Stimulated activated naive CD8-positive, alpha-beta T cell treated with anti-CD3 and anti-CD28 coated beads, Interleukin-15, Interleukin-2, amounts not matched to agents 100 ng/mL and 50 ng/mL, for 24 hours (primary cell): ENCODE measurements around the gene SURF1.
"Not testable (repeated sequence)": the region's sequence is repeated elsewhere in the genome, so short reads cannot be mapped to it uniquely, and the experiment has no call there.

Source experiments
- H3K27ac Mint-ChIP-seq: one replicate; pipeline ENCODE4 v1.8.0; 2021; ENCODE audit warnings: mild to moderate bottlenecking, mixed read lengths
- H3K27me3 Mint-ChIP-seq: one replicate; pipeline ENCODE4 v1.8.0; 2021; ENCODE audit warnings: mixed read lengths
- H3K36me3 Mint-ChIP-seq: one replicate; pipeline ENCODE4 v1.8.0; 2021; ENCODE audit warnings: low read depth, mixed read lengths
- H3K4me1 Mint-ChIP-seq: one replicate; pipeline ENCODE4 v1.8.0; 2021; ENCODE audit warnings: low read depth, mixed read lengths
- H3K4me3 Mint-ChIP-seq: one replicate; pipeline ENCODE4 v1.8.0; 2021; ENCODE audit warnings: mild to moderate bottlenecking, mixed read lengths
- H3K9me3 Mint-ChIP-seq: one replicate; pipeline ENCODE4 v1.8.0; 2021; ENCODE audit warnings: mixed read lengths

The SURF1 gene

DNA sequence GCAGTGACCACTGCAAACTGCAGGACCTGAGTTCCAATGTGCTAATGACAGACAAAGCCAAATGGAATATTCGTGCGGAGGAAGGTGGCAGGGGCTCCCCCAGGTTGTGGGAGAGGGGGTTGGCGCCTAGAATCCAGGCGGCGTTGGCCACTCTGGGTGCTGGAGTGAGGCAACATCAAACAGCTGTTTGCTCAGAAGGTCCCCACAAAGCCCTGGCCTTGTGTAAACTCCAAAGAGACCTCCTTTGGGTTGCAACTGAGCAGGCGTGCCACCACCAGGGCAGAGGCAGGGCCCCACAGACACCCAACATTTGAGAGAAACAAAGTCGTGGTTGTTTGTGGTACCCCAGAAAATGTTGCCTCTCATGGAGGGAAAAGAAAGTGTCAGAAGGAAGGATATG, 34.4 kb upstream of the SURF1 start:
- Mint-ChIP-seq H3K9me3 (no peaks in the 10 kb centered on the region), H3K27ac (no peak overlapping the region), H3K4me1 (no peaks in the 10 kb centered on the region), H3K27me3 (peaks cover 3% of the 10 kb centered on the region), H3K4me3 (no peak overlapping the region), H3K36me3 (no peaks in the 10 kb centered on the region)

DNA sequence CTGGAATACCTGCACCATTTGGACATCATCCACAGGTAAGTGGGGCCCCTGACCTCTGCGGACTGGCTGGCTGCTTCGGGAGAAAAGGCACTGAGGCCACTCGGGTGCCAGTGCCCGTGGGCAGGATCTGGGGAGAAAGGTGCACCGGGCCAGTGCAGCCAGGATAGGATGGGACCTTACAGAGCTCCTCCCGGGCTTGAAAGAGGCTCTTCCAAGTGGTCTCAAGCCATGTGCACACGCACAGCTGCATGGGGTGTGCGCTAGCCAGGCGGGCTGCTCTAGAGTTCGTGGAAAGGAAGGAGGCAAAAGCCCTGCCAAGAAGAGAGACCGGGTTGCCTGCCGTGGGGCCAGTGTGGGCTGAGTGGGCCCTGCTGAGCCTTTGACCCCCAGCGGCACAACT, 33.3 kb upstream of the SURF1 start:
- H3K27ac Mint-ChIP-seq: no peak overlapping the region
- no peaks in the 10 kb centered on the region for H3K4me1 Mint-ChIP-seq
- no peaks in the 10 kb centered on the region for H3K9me3 Mint-ChIP-seq
- H3K4me3 Mint-ChIP-seq: no peak overlapping the region
- H3K36me3 Mint-ChIP-seq: no peaks in the 10 kb centered on the region
- peaks cover 3% of the 10 kb centered on the region for H3K27me3 Mint-ChIP-seq

DNA sequence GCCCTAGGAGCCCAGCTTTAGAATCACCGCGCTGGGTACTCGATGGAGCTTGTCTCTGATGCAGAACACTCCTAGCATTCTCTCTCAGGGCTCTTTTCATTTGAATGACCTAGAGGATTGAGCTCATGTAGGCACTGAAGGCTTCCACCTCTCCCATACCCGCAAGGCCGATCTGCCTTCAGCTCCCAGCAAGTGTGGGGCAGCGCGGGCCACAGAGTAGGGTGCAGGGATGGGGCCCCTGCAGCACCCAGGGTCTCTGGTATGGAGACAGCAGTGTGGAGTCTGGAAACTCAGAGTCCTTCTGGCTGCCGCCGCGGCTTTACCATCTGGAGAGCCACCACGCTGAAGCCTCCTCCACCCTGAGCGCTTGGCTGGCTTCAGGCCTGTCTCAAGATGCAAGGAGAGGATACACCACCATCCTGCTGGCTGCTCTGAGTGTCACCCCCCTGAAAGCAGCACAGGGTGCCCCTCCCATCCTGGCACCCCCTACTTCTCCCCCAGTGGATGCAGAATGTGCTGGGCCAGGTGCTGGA, 32.8 kb upstream of the SURF1 start:
- Mint-ChIP-seq H3K4me3 (no peak overlapping the region), H3K4me1 (no peaks in the 10 kb centered on the region), H3K27ac (no peak overlapping the region), H3K27me3 (peaks cover 3% of the 10 kb centered on the region), H3K9me3 (no peaks in the 10 kb centered on the region), H3K36me3 (no peaks in the 10 kb centered on the region)

- Mint-ChIP-seq H3K36me3 (no peaks in the 10 kb centered on the region), H3K4me1 (no peaks in the 10 kb centered on the region), H3K4me3 (no peak overlapping the region), H3K27me3 (peaks cover 3% of the 10 kb centered on the region), H3K9me3 (no peaks in the 10 kb centered on the region), H3K27ac (no peak overlapping the region)
Observed at GRCh38 chr9:133387680-133388079, 31.4 kb upstream of the SURF1 start.

DNA sequence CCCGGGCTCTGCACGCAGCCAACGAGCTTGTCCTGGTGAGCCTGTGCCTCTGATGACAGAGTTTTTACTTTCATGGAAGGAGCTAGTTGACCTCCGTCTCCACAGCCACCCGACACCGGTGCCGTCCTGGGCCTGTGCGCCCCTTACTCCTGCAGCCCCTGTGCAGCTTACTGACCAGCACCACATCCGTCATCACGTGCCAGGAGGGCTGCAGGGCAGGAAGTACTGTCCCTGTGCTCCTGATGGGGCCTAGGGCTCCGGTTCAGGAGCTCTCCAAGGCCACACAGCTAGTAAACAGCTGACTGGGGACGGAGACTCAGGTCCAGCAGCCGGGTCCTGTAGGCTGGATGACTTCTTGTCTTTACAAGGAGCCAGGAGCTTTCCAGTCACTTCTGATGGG, 30.1 kb upstream of the SURF1 start:
- no peaks in the 10 kb centered on the region for H3K9me3 Mint-ChIP-seq
- no peak overlapping the region for H3K27ac Mint-ChIP-seq
- H3K27me3 Mint-ChIP-seq: peaks cover 3% of the 10 kb centered on the region
- no peaks in the 10 kb centered on the region for H3K4me1 Mint-ChIP-seq
- H3K4me3 Mint-ChIP-seq: no peak overlapping the region
- no peaks in the 10 kb centered on the region for H3K36me3 Mint-ChIP-seq

GRCh38 chr9:133385452-133385851, 29.2 kb upstream of the SURF1 start:
- H3K27me3 Mint-ChIP-seq: peaks cover 3% of the 10 kb centered on the region
- no peaks in the 10 kb centered on the region for H3K9me3 Mint-ChIP-seq
- H3K4me1 Mint-ChIP-seq: no peaks in the 10 kb centered on the region
- H3K36me3 Mint-ChIP-seq: no peaks in the 10 kb centered on the region
- no peak overlapping the region for H3K4me3 Mint-ChIP-seq
- no peak overlapping the region for H3K27ac Mint-ChIP-seq

- H3K36me3 Mint-ChIP-seq: no peaks in the 10 kb centered on the region
- no peak overlapping the region for H3K27ac Mint-ChIP-seq
- H3K9me3 Mint-ChIP-seq: no peaks in the 10 kb centered on the region
- H3K4me3 Mint-ChIP-seq: no peak overlapping the region
- H3K4me1 Mint-ChIP-seq: no peaks in the 10 kb centered on the region
- H3K27me3 Mint-ChIP-seq: peaks cover 2% of the 10 kb centered on the region
Observed at GRCh38 chr9:133384736-133385321, 28.5 kb upstream of the SURF1 start.

GRCh38 chr9:133383438-133383837, 27.2 kb upstream of the SURF1 start:
- no peaks in the 10 kb centered on the region for H3K36me3 Mint-ChIP-seq
- H3K27me3 Mint-ChIP-seq: no peaks in the 10 kb centered on the region
- H3K4me3 Mint-ChIP-seq: no peak overlapping the region
- H3K9me3 Mint-ChIP-seq: no peaks in the 10 kb centered on the region
- H3K4me1 Mint-ChIP-seq: no peaks in the 10 kb centered on the region
- no peak overlapping the region for H3K27ac Mint-ChIP-seq

- H3K9me3 Mint-ChIP-seq: no peaks in the 10 kb centered on the region
- no peaks in the 10 kb centered on the region for H3K36me3 Mint-ChIP-seq
- H3K27me3 Mint-ChIP-seq: no peaks in the 10 kb centered on the region
- no peak overlapping the region for H3K4me3 Mint-ChIP-seq
- H3K4me1 Mint-ChIP-seq: no peaks in the 10 kb centered on the region
- H3K27ac Mint-ChIP-seq: no peak overlapping the region
Observed at GRCh38 chr9:133382507-133383141, 26.3 kb upstream of the SURF1 start.

DNA sequence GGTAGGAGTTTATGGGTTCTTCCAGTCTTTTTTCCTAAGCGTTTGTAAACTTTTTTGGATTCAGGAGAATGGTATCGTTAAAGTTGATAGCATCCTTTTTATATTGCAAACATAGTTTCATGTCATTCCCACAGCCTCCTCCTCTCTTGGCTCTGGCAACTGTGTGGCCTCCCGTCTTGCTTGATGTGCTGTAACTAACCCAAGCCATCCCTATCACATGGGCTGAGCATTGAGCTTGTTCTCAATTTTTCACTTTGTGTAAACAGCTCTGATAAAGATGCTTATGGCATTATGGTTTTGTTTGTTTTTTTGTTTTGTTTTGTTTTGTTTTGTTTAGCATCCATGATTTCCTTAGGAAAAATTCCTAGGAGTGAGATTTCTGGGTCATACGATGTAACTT, 24.4 kb upstream of the SURF1 start:
- no peaks in the 10 kb centered on the region for H3K4me1 Mint-ChIP-seq
- H3K27ac Mint-ChIP-seq: no peak overlapping the region
- H3K36me3 Mint-ChIP-seq: no peaks in the 10 kb centered on the region
- no peaks in the 10 kb centered on the region for H3K9me3 Mint-ChIP-seq
- H3K4me3 Mint-ChIP-seq: no peak overlapping the region
- no peaks in the 10 kb centered on the region for H3K27me3 Mint-ChIP-seq

- H3K36me3 Mint-ChIP-seq: peaks cover 8% of the 10 kb centered on the region
- no peak overlapping the region for H3K27ac Mint-ChIP-seq
Observed at GRCh38 chr9:133379153-133380086, 23.1 kb upstream of the SURF1 start.

GRCh38 chr9:133378408-133378962, 22.2 kb upstream of the SURF1 start:
- peaks cover 14% of the 10 kb centered on the region for H3K36me3 Mint-ChIP-seq
- H3K4me3 Mint-ChIP-seq: no peak overlapping the region
- no peaks in the 10 kb centered on the region for H3K27me3 Mint-ChIP-seq
- no peaks in the 10 kb centered on the region for H3K9me3 Mint-ChIP-seq
- H3K4me1 Mint-ChIP-seq: peaks cover 13% of the 10 kb centered on the region
- H3K27ac Mint-ChIP-seq: no peak overlapping the region

More at GRCh38 chr9:133379153-133380086, 23.1 kb upstream of the SURF1 start:
- no peaks in the 10 kb centered on the region for H3K27me3 Mint-ChIP-seq
- H3K4me3 Mint-ChIP-seq: no peak overlapping the region
- no peaks in the 10 kb centered on the region for H3K9me3 Mint-ChIP-seq
- H3K4me1 Mint-ChIP-seq: peaks cover 7% of the 10 kb centered on the region

DNA sequence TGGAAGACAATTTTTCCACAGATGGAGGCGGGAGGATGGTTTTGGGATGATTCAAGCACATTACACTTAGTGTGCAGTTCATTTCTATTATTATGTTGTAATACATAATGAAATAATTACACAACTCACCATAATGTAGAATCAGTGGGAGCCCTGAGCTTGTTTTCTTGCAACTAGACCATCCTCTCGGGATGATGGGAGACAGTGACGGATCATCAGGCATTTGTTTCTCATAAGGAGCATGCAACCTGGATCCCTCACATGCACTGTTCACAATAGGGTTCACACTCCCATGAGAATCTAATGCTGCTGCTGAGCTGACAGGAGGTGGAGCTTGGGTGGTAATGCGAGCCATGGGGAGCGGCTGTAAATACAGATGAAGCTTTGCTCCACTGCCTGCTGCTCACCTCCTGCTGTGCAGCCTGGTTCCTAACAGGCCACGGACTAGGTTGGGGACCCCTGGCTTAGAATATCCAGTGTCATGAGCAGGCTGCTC, 21.5 kb upstream of the SURF1 start:
- Mint-ChIP-seq H3K9me3 (no peaks in the 10 kb centered on the region), H3K4me1 (peaks cover 20% of the 10 kb centered on the region), H3K4me3 (no peak overlapping the region)

GRCh38 chr9:133377280-133377679, 21.0 kb upstream of the SURF1 start:
- H3K27ac Mint-ChIP-seq, H3K27me3 Mint-ChIP-seq, H3K9me3 Mint-ChIP-seq: not testable (repeated sequence)
- Mint-ChIP-seq H3K36me3 (peaks cover 25% of the 10 kb centered on the region), H3K4me3 (peak overlapping the region; percentile 54), H3K4me1 (peaks cover 25% of the 10 kb centered on the region)

More for the DNA sequence above, 21.5 kb upstream of the SURF1 start:
- Mint-ChIP-seq H3K27me3 (no peaks in the 10 kb centered on the region), H3K27ac (no peak overlapping the region), H3K36me3 (peaks cover 20% of the 10 kb centered on the region)
